ENCODE data around the gene USPL1. TPM values are rescaled to one million over a fixed set of nuclear protein-coding genes. Genes with fewer than 3 reads are reported as not detected.
A peak's percentile ranks its signal among the peaks of the same experiment; 100 is the strongest.
"Not testable (repeated sequence)": the region's sequence is repeated elsewhere in the genome, so short reads cannot be mapped to it uniquely, and the experiment has no call there.

Gene USPL1
- total RNA-seq, 4 donors from 2014 or later = 16.5 to 31.6 (median 22.1) TPM

GRCh38 chr13:30600496-30600895 lies 17.2 kb upstream of the USPL1 start:
- no peak for DNase-seq (ENCODE audit: low spot score in 2 of 2)
- WGBS, 2 donors = 86 to 95% methylated on average over 3 of the region's 3 CpGs

GRCh38 chr13:30601836-30602235 lies 15.9 kb upstream of the USPL1 start:
- no peak for TF ChIP-seq CTCF (IDR thresholded peaks at IDR 0.05)
- no peak for TF ChIP-seq EP300 (IDR thresholded peaks at IDR 0.05)
- TF ChIP-seq POLR2A (IDR thresholded peaks at IDR 0.05) = no peak

More at GRCh38 chr13:30600496-30600895, 17.2 kb upstream of the USPL1 start:
- TF ChIP-seq CTCF (IDR thresholded peaks at IDR 0.05) (no peak), EP300 (IDR thresholded peaks at IDR 0.05) (no peak), POLR2A (IDR thresholded peaks at IDR 0.05) (no peak)
- Histone ChIP-seq H3K9me3 (no peaks in the 10 kb centered on the region), H3K27me3 (no peaks in the 10 kb centered on the region), H3K4me1 (no peaks in the 10 kb centered on the region), H3K27ac (no peak overlapping the region), H3K4me3 (no peak overlapping the region), H3K36me3 (no peaks in the 10 kb centered on the region)

GRCh38 chr13:30605052-30605451 lies 12.7 kb upstream of the USPL1 start:
- 92 to 94% methylated on average over 7 of the region's 7 CpGs for WGBS, 2 donors
- H3K27me3 ChIP-seq = no peaks in the 10 kb centered on the region
- H3K4me1 ChIP-seq = peaks cover 0 to 15% (median 0%) of the 10 kb centered on the region in 4 donors
- no peaks in the 10 kb centered on the region for H3K9me3 ChIP-seq
- H3K36me3 ChIP-seq = no peaks in the 10 kb centered on the region
- no peak overlapping the region for H3K4me3 ChIP-seq
- no peak for DNase-seq (ENCODE audit: low spot score in 2 of 2)
- H3K27ac ChIP-seq = no peak overlapping the region
- TF ChIP-seq EP300 (IDR thresholded peaks at IDR 0.05) = no peak
- no peak for TF ChIP-seq POLR2A (IDR thresholded peaks at IDR 0.05)
- no peak for TF ChIP-seq CTCF (IDR thresholded peaks at IDR 0.05)

More at GRCh38 chr13:30601836-30602235, 15.9 kb upstream of the USPL1 start:
- no peaks in the 10 kb centered on the region for H3K4me1 ChIP-seq
- H3K9me3 ChIP-seq = no peaks in the 10 kb centered on the region
- no peaks in the 10 kb centered on the region for H3K36me3 ChIP-seq
- no peak overlapping the region for H3K27ac ChIP-seq
- H3K4me3 ChIP-seq = no peak overlapping the region
- H3K27me3 ChIP-seq = no peaks in the 10 kb centered on the region
- DNase-seq (ENCODE audit: low spot score in 2 of 2) = no peak
- 89 to 96% methylated on average over 8 of the region's 8 CpGs for WGBS, 2 donors

GRCh38 chr13:30607186-30607585 lies 10.5 kb upstream of the USPL1 start:
- H3K4me1 ChIP-seq = peaks cover 0 to 15% (median 0%) of the 10 kb centered on the region in 4 donors
- WGBS, 2 donors = 71 to 75% methylated on average over 6 of the region's 6 CpGs
- not testable (repeated sequence) for DNase-seq (ENCODE audit: low spot score in 2 of 2); H3K9me3 ChIP-seq; H3K27me3 ChIP-seq; H3K4me3 ChIP-seq; H3K36me3 ChIP-seq; H3K27ac ChIP-seq

- no peak overlapping the region for H3K4me3 ChIP-seq
- no peak for DNase-seq (ENCODE audit: low spot score in 2 of 2)
- H3K4me1 ChIP-seq = peaks cover 0 to 15% (median 0%) of the 10 kb centered on the region in 4 donors
- peak overlapping the region in 1 of 4 donors; percentile 15 for H3K27ac ChIP-seq
- H3K36me3 ChIP-seq = no peaks in the 10 kb centered on the region
- 71 to 79% methylated on average over 4 of the region's 4 CpGs for WGBS, 2 donors
- no peaks in the 10 kb centered on the region for H3K9me3 ChIP-seq
- no peaks in the 10 kb centered on the region for H3K27me3 ChIP-seq
- TF ChIP-seq CTCF (IDR thresholded peaks at IDR 0.05) (no peak), EP300 (IDR thresholded peaks at IDR 0.05) (no peak), POLR2A (IDR thresholded peaks at IDR 0.05) (no peak)
These were observed 9.8 kb upstream of the USPL1 start for GRCh38 chr13:30607908-30608307.

GRCh38 chr13:30608364-30608763 lies 9.4 kb upstream of the USPL1 start:
- no peak overlapping the region for H3K4me3 ChIP-seq
- H3K27me3 ChIP-seq = no peaks in the 10 kb centered on the region
- TF ChIP-seq POLR2A (IDR thresholded peaks at IDR 0.05) = no peak
- no peak for TF ChIP-seq CTCF (IDR thresholded peaks at IDR 0.05)
- no peak for TF ChIP-seq EP300 (IDR thresholded peaks at IDR 0.05)
- no peaks in the 10 kb centered on the region for H3K36me3 ChIP-seq
- no peak for DNase-seq (ENCODE audit: low spot score in 2 of 2)
- peaks cover 0 to 19% (median 0%) of the 10 kb centered on the region in 4 donors for H3K4me1 ChIP-seq
- H3K27ac ChIP-seq = peak overlapping the region in 2 of 4 donors; percentile 15 to 42
- no peaks in the 10 kb centered on the region for H3K9me3 ChIP-seq
- WGBS, 2 donors = 26 to 32% methylated on average over 5 of the region's 5 CpGs

All from tibial nerve (tissue), 4 donors.